Endothelial cell of umbilical vein (primary cell): Measurements from ENCODE around the gene SIGLEC15.

ENCODE experiments used
- JUN ChIP-seq: IDR thresholded peaks from 2 replicates; pipeline ENCODE4 v1.6.1; 2011; ENCODE audit warnings: borderline replicate concordance, low read depth; ENCODE audit not compliant: insufficient read length, insufficient read depth
- MYC ChIP-seq: IDR thresholded peaks from one replicate; pipeline ENCODE4 v1.6.1; 2011; ENCODE audit warnings: mild to moderate bottlenecking, low read depth, low read length
- POLR2A ChIP-seq: IDR thresholded peaks from 2 replicates; pipeline ENCODE4 v1.6.1; 2012; ENCODE audit warnings: low read depth, mild to moderate bottlenecking, control low read depth, low read length
- POLR2AphosphoS5 ChIP-seq: IDR thresholded peaks from 2 replicates; pipeline ENCODE4 v1.6.1; 2012; ENCODE audit warnings: low read depth, mild to moderate bottlenecking, control low read depth, low read length, moderate library complexity; ENCODE audit not compliant: insufficient read depth
- TF ChIP-seq, protein P1 (sequence below), 2 donors: IDR thresholded peaks; 1 replicate in 1 of 2; 2 replicates in 1 of 2; pipeline ENCODE4 v1.5.1; 2011; ENCODE audit warnings: low read length in 2 of 2, mild to moderate bottlenecking in 2 of 2, moderate library complexity in 2 of 2, control low read depth in 1 of 2, inconsistent platforms in 1 of 2, low read depth in 1 of 2; ENCODE audit not compliant: insufficient read depth in 1 of 2; ENCODE audit errors: extremely low read depth in 1 of 2
- TF ChIP-seq, protein P2 (sequence below): IDR thresholded peaks from 2 replicates; pipeline ENCODE4 v1.6.1; 2011; ENCODE audit not compliant: insufficient read depth, insufficient read length

DNA sequence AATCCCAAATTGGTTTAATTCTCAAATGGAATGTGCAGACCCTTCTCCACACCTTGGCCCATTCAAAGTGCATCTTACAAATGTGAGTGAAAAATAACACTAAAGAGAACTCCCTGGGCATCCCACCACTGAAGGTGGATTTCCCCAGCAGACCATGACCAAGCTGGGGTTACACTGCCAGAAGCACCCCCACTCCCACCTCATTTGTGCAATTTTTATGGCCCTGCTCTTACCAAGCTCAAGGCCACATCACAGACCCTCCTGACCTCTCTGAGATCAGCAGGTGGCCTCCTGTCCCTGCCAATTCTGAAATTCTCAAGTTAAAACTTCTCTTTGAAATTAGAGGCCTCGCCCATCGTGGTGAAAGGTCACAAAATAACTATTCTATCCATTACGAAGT, 21.6 kb downstream of the SIGLEC15 start:
- TF ChIP-seq MYC (no peak), POLR2A (no peak), JUN (no peak), POLR2AphosphoS5 (no peak)
- TF ChIP-seq, protein P1, sequence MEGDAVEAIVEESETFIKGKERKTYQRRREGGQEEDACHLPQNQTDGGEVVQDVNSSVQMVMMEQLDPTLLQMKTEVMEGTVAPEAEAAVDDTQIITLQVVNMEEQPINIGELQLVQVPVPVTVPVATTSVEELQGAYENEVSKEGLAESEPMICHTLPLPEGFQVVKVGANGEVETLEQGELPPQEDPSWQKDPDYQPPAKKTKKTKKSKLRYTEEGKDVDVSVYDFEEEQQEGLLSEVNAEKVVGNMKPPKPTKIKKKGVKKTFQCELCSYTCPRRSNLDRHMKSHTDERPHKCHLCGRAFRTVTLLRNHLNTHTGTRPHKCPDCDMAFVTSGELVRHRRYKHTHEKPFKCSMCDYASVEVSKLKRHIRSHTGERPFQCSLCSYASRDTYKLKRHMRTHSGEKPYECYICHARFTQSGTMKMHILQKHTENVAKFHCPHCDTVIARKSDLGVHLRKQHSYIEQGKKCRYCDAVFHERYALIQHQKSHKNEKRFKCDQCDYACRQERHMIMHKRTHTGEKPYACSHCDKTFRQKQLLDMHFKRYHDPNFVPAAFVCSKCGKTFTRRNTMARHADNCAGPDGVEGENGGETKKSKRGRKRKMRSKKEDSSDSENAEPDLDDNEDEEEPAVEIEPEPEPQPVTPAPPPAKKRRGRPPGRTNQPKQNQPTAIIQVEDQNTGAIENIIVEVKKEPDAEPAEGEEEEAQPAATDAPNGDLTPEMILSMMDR (IDR thresholded peaks at IDR 0.05; ENCODE audit: extremely low read depth in 1 of 2, insufficient read depth in 1 of 2, low read depth in 1 of 2, low read length in 2 of 2): no peak
- TF ChIP-seq, protein P2, sequence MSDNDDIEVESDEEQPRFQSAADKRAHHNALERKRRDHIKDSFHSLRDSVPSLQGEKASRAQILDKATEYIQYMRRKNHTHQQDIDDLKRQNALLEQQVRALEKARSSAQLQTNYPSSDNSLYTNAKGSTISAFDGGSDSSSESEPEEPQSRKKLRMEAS: no peak
